Measurements from ENCODE around the gene CTU2. TPM values are rescaled to one million over a fixed set of nuclear protein-coding genes. Genes with fewer than 3 reads are reported as not detected.

CTU2 gene
- total RNA-seq, 2 experiments from 2014 or later = 31.1 to 40.0 TPM

DNA sequence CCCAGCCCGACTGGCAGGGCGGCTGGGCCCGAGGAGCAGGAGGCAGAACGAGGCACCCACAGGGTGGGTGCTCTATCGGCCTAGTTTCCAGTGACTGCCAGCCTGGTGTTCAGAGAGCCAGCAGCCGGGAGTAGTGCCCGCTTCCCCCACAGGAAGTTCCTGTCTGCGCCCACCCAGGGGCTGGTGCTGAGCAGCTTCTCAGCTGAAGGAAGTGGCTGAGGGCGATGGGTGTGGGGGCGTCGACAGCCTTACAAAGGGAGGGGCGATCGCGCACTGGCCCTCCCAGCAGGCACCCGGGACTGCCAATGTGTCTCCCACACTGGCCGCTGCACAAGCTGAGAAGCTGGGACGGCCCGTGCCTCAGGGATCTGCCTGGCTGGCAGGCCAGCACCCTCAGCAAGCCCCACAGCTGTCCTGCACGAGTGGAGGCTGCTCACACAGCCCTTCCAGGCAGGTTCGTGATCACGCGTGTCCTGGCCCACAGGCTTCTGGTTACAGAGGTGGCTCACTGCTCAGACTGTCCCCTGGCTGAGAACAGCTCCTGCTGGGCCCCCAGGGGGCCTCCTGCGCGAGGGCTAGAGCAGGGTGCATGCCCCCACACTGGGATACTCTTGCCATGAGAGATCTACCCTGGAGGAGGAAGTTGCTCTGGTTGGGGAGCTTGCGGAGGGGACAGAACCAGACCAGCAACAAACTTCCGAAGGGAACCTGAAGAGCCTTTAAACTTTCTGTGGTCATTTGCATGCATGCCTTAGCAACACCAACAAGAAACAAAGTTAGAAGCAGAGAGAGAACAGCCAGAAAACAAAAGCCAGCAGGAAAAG is 2.6 kb upstream of the CTU2 start:
- peak; percentile 48 for ATAC-seq
- CTCF ChIA-PET = interaction anchor here (0.7 to 6.2 kb wide), 8 partner anchors 17 to 154 kb away, joined by 3 to 58 read pairs (median 5); partner anchors contain the start of genes GALNS, SNAI3 and TRAPPC2L
- H3K36me3 Mint-ChIP-seq = peaks cover 15% of the 10 kb centered on the region
- peak overlapping the region; percentile 89 for H3K4me3 Mint-ChIP-seq
- H3K9me3 Mint-ChIP-seq (ENCODE audit: low read depth) = no peaks in the 10 kb centered on the region
- peak overlapping the region; percentile 98 for H3K27ac Mint-ChIP-seq
- DNase-seq = peak; percentile 93
- no peaks in the 10 kb centered on the region for H3K27me3 Mint-ChIP-seq
- peaks cover 62% of the 10 kb centered on the region for H3K4me1 Mint-ChIP-seq

DNA sequence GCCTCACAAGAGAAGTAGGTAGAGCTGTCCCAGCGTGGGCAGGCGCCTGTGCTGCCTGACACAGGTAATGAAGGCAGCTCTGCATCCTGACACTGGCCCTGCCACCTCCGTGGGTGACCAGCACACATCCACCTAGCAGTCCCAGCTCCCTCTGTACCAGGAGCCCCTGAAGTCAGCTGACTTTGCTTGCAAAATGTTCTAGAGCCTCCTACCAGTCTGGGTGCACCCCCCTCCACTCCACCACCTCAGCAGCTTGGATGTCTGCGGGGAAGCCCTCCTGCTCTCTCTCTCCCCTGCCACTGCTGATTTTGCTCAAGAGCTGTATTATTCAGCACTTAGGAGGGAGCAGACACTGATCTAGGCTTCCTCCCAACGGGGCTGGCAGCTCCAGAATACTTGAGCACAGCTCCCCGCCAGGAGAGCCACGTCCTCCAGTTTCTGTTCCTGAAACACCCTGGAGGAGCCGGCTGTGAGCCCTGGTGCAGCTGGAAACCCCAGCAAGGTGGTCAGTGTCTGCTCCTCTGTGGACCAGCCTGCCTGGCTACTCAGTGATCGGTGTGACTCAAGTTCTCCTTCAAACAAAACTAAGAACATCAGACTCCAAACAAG is 1.1 kb upstream of the CTU2 start:
- DNase-seq = peak; percentile 61
- H3K4me3 Mint-ChIP-seq = peak overlapping the region; percentile 89
- peaks cover 53% of the 10 kb centered on the region for H3K4me1 Mint-ChIP-seq
- no peaks in the 10 kb centered on the region for H3K9me3 Mint-ChIP-seq (ENCODE audit: low read depth)
- CTCF ChIA-PET = interaction anchor here (0.7 to 6.2 kb wide), 8 partner anchors 19 to 152 kb away, joined by 3 to 58 read pairs (median 4); partner anchors contain the start of genes CDT1 and SNAI3
- H3K27ac Mint-ChIP-seq = peak overlapping the region; percentile 98
- no peaks in the 10 kb centered on the region for H3K27me3 Mint-ChIP-seq
- ATAC-seq = no peak
- H3K36me3 Mint-ChIP-seq = peaks cover 6% of the 10 kb centered on the region

- H3K4me1 Mint-ChIP-seq = peaks cover 48% of the 10 kb centered on the region
- H3K9me3 Mint-ChIP-seq (ENCODE audit: low read depth) = no peaks in the 10 kb centered on the region
- peak overlapping the region; percentile 98 for H3K27ac Mint-ChIP-seq
- peaks cover 6% of the 10 kb centered on the region for H3K36me3 Mint-ChIP-seq
- DNase-seq (no peak), ATAC-seq (peak; percentile 3)
- H3K27me3 Mint-ChIP-seq = no peaks in the 10 kb centered on the region
- CTCF ChIA-PET = interaction anchor here (1.1 to 6.2 kb wide), 4 partner anchors 19 to 72 kb away, joined by 3 to 58 read pairs (median 10); partner anchors contain the start of gene SNAI3
- peak overlapping the region; percentile 89 for H3K4me3 Mint-ChIP-seq
Measured at GRCh38 chr16:88705801-88706228, 488 bp upstream of the CTU2 start.

DNA sequence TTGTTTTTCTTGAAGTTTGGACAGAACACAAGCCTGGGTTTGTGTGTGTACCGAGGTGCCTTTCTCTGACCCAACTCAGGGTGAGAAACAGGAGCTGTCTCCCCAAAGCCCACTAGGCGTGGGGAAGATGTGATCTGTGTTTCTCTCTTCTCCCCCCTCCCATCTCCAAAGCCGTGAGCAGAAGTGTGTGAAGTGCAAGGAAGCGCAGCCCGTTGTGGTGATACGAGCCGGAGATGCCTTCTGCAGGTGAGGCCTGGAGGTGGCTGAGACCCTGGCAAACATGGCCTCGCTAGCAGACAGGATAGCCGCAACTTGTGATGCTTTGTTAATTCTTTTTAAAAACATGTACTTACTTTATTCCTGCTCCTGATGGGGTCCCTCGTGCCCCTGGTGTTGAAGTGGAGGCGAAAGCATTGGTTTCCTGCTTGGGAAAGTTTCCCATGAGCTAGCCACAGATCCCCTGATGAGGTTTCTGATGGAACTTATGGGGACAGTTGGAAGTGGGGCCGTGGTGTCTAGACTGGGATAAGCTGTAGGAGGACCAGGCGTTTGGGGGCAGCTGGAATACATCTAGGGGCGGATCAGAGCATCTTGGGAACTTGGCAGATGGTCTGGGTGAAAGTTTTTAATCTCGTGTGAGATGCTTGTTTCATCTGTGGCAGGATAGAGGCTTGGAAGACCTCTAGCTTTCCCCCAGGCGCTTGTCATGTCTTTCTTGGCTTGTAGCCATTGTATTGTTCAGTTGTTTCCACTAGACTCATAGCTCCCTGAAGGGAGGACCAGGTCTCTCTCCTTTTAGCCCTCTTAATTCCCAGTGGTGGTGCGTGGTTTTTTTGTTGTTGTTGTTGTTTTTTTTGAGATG is 893 bp downstream of the CTU2 start:
- peak overlapping the region; percentile 48 for H3K27ac Mint-ChIP-seq
- H3K4me1 Mint-ChIP-seq = peaks cover 38% of the 10 kb centered on the region
- peak overlapping the region; percentile 77 for H3K4me3 Mint-ChIP-seq
- CTCF ChIA-PET = interaction anchor here (1.0 to 2.0 kb wide), 5 partner anchors 10 to 87 kb away, joined by 3 to 16 read pairs (median 5); no protein-coding TSS in a partner anchor
- no peaks in the 10 kb centered on the region for H3K27me3 Mint-ChIP-seq
- peaks cover 6% of the 10 kb centered on the region for H3K36me3 Mint-ChIP-seq
- no peaks in the 10 kb centered on the region for H3K9me3 Mint-ChIP-seq (ENCODE audit: low read depth)
- no peak for DNase-seq
- no peak for ATAC-seq

- peak overlapping the region; percentile 24 for H3K27ac Mint-ChIP-seq
- DNase-seq (no peak), ATAC-seq (no peak)
- H3K4me1 Mint-ChIP-seq = peaks cover 11% of the 10 kb centered on the region
- H3K36me3 Mint-ChIP-seq = peaks cover 3% of the 10 kb centered on the region
- no peaks in the 10 kb centered on the region for H3K9me3 Mint-ChIP-seq (ENCODE audit: low read depth)
- CTCF ChIA-PET = interaction anchor here (2.6 kb wide), 1 partner anchor 27 kb away, joined by 8 read pairs; no protein-coding TSS in a partner anchor
- no peaks in the 10 kb centered on the region for H3K27me3 Mint-ChIP-seq
- no peak overlapping the region for H3K4me3 Mint-ChIP-seq
Measured at GRCh38 chr16:88710556-88710955, 4.3 kb downstream of the CTU2 start.

GRCh38 chr16:88711750-88712340 is 5.5 kb downstream of the CTU2 start:
- CTCF ChIA-PET = interaction anchor here (2.6 kb wide), 1 partner anchor 25 kb away, joined by 8 read pairs; no protein-coding TSS in a partner anchor
- no peaks in the 10 kb centered on the region for H3K27me3 Mint-ChIP-seq
- DNase-seq (no peak), ATAC-seq (no peak)
- H3K4me1 Mint-ChIP-seq = peaks cover 10% of the 10 kb centered on the region
- H3K4me3 Mint-ChIP-seq = no peak overlapping the region
- H3K9me3 Mint-ChIP-seq (ENCODE audit: low read depth) = no peaks in the 10 kb centered on the region
- peaks cover 8% of the 10 kb centered on the region for H3K36me3 Mint-ChIP-seq
- no peak overlapping the region for H3K27ac Mint-ChIP-seq

- ATAC-seq (no peak), DNase-seq (no peak)
- H3K4me1 Mint-ChIP-seq = peaks cover 4% of the 10 kb centered on the region
- H3K36me3 Mint-ChIP-seq = peaks cover 14% of the 10 kb centered on the region
- CTCF ChIA-PET = no interaction called here
- no peak overlapping the region for H3K4me3 Mint-ChIP-seq
- H3K9me3 Mint-ChIP-seq (ENCODE audit: low read depth) = no peaks in the 10 kb centered on the region
- H3K27me3 Mint-ChIP-seq = no peaks in the 10 kb centered on the region
- no peak overlapping the region for H3K27ac Mint-ChIP-seq
Measured at GRCh38 chr16:88712362-88712979, 6.2 kb downstream of the CTU2 start.

DNA sequence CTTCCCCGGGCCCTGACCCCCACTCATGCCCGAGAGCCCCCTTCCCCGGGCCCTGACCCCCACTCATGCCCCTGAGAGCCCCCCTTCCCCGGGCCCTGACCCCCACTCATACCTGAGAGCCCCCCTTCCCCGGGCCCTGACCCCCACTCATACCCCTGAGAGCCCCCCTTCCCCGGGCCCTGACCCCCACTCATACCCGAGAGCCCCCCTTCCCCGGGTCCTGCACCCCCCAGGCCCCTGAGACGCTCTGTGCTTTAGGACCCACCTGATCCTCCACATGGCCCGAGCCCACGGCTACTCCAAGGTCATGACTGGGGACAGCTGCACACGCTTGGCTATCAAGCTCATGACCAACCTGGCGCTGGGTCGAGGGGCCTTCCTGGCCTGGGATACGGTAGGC is 6.8 kb downstream of the CTU2 start:
- peaks cover 2% of the 10 kb centered on the region for H3K4me1 Mint-ChIP-seq
- ATAC-seq = no peak
- DNase-seq = no peak
- CTCF ChIA-PET = no interaction called here
- peaks cover 16% of the 10 kb centered on the region for H3K36me3 Mint-ChIP-seq
- no peaks in the 10 kb centered on the region for H3K27me3 Mint-ChIP-seq
- H3K4me3 Mint-ChIP-seq = no peak overlapping the region
- H3K27ac Mint-ChIP-seq = no peak overlapping the region
- H3K9me3 Mint-ChIP-seq (ENCODE audit: low read depth) = no peaks in the 10 kb centered on the region

GRCh38 chr16:88713568-88714419 is 7.5 kb downstream of the CTU2 start:
- H3K27ac Mint-ChIP-seq = no peak overlapping the region
- H3K9me3 Mint-ChIP-seq (ENCODE audit: low read depth) = no peaks in the 10 kb centered on the region
- CTCF ChIA-PET = no interaction called here
- H3K27me3 Mint-ChIP-seq = no peaks in the 10 kb centered on the region
- DNase-seq = no peak
- H3K4me3 Mint-ChIP-seq = no peak overlapping the region
- no peak for ATAC-seq
- H3K4me1 Mint-ChIP-seq = peaks cover 2% of the 10 kb centered on the region
- H3K36me3 Mint-ChIP-seq = peaks cover 18% of the 10 kb centered on the region

DNA sequence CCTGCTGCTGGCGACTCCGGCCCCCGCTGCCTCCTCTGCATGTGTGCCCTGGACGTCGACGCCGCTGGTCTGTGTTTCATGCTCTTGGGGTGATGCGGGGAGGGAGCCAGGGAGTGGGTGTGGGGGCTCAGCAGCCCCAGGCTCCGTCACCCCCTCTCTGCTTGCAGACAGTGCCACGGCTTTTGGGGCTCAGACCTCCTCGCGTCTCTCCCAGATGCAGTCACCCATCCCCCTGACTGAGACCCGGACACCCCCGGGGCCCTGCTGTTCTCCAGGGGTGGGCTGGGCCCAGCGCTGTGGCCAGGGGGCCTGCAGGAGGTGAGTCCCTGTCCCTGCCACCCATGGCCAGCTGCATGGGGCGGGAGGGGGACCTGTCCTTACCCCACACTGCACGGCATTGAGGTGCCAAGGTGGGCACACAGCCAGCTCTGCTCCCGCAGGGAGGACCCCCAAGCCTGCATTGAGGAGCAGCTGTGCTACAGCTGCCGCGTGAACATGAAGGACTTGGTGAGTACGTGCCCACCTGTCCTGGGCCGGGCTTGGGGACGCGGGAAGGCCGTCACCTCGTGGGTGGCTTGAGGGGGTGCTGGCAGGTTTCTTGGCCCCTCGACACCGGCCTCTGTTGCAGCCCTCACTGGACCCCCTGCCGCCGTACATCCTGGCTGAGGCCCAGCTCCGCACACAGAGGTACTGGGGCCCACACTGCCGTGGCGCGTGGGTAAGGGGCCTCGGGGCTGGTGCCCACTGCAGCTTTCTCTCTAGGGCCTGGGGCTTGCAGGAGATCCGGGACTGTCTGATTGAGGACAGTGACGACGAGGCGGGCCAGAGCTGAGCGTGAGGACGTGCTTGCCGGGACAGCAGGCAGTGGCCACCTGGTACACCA is 8.4 kb downstream of the CTU2 start:
- H3K27ac Mint-ChIP-seq = no peak overlapping the region

More for the DNA sequence above, 8.4 kb downstream of the CTU2 start:
- ATAC-seq (no peak), DNase-seq (no peak)
- Mint-ChIP-seq H3K27me3 (no peaks in the 10 kb centered on the region), H3K4me1 (peaks cover 2% of the 10 kb centered on the region), H3K4me3 (no peak overlapping the region), H3K36me3 (peaks cover 21% of the 10 kb centered on the region), H3K9me3 (ENCODE audit: low read depth) (no peaks in the 10 kb centered on the region)
- CTCF ChIA-PET = interaction anchor here (3.1 kb wide), 1 partner anchor 22 kb away, joined by 20 read pairs; no protein-coding TSS in a partner anchor
